ENCODE results near the gene RNF39.
A peak's percentile ranks its signal among the peaks of the same experiment; 100 is the strongest.

The RNF39 gene

GRCh38 chr6:30055513-30055912 is 20.1 kb downstream of the RNF39 start:
- no peak overlapping the region for H3K9ac ChIP-seq
- no peak overlapping the region for H3K4me2 ChIP-seq
- no peak for TF ChIP-seq Cebpa-rat (IDR thresholded peaks at IDR 0.05)
- no peaks in the 10 kb centered on the region for H4K20me1 ChIP-seq
- H3K27ac ChIP-seq = no peak overlapping the region
- H3K27me3 ChIP-seq = no peaks in the 10 kb centered on the region
- H3K9me3 ChIP-seq (replicated peaks in 1 of 11) = no peaks in the 10 kb centered on the region
- H3K36me3 ChIP-seq = peaks cover 16 to 46% (median 22%) of the 10 kb centered on the region in 11 experiments; a peak in 19 of 22 replicates
- H3K4me1 ChIP-seq = peaks cover 11 to 24% (median 13%) of the 10 kb centered on the region in 10 experiments
- no peak overlapping the region for H3K4me3 ChIP-seq

- H3K4me3 ChIP-seq = no peak overlapping the region
Measured at GRCh38 chr6:30053682-30054081, 21.9 kb downstream of the RNF39 start.

GRCh38 chr6:30047220-30047619 is 28.3 kb downstream of the RNF39 start:
- TF ChIP-seq Cebpa-rat (IDR thresholded peaks at IDR 0.05) = no peak
- Histone ChIP-seq H3K27ac (no peak overlapping the region), H3K4me2 (peak overlapping the region in 1 of 11 experiments; percentile 37; a peak in 2 of 22 replicates), H3K4me1 (peaks cover 0 to 18% (median 8%) of the 10 kb centered on the region in 10 experiments; a peak in 11 of 20 replicates), H3K27me3 (no peaks in the 10 kb centered on the region), H3K9me3 (replicated peaks in 1 of 11) (no peaks in the 10 kb centered on the region), H3K36me3 (peaks cover 0 to 3% (median 0%) of the 10 kb centered on the region in 11 experiments; a peak in 1 of 22 replicates), H3K9ac (no peak overlapping the region), H3K4me3 (no peak overlapping the region), H4K20me1 (no peaks in the 10 kb centered on the region)

More at GRCh38 chr6:30053682-30054081, 21.9 kb downstream of the RNF39 start:
- H4K20me1 ChIP-seq = no peaks in the 10 kb centered on the region
- H3K9me3 ChIP-seq (replicated peaks in 1 of 11) = no peaks in the 10 kb centered on the region
- TF ChIP-seq Cebpa-rat (IDR thresholded peaks at IDR 0.05) = no peak
- H3K9ac ChIP-seq = 0 out of 22 replicates have a peak overlapping the region, but pooled peaks of 3 of the 11 experiments have one; percentile 17 to 26 (median 20)
- no peaks in the 10 kb centered on the region for H3K27me3 ChIP-seq
- H3K36me3 ChIP-seq = peaks cover 16 to 46% (median 22%) of the 10 kb centered on the region in 11 experiments; a peak in 19 of 22 replicates
- peaks cover 0 to 9% (median 0%) of the 10 kb centered on the region in 10 experiments; a peak in 5 of 20 replicates for H3K4me1 ChIP-seq
- no peak overlapping the region for H3K27ac ChIP-seq
- H3K4me2 ChIP-seq = peak overlapping the region in 2 of 11 experiments; percentile 18 to 34; a peak in 4 of 22 replicates

- H3K9ac ChIP-seq = no peak overlapping the region
- H3K9me3 ChIP-seq (replicated peaks in 1 of 11) = no peaks in the 10 kb centered on the region
- TF ChIP-seq Cebpa-rat (IDR thresholded peaks at IDR 0.05) = no peak
- no peaks in the 10 kb centered on the region for H3K27me3 ChIP-seq
- no peaks in the 10 kb centered on the region for H3K36me3 ChIP-seq
- H4K20me1 ChIP-seq = no peaks in the 10 kb centered on the region
- no peak overlapping the region for H3K27ac ChIP-seq
- H3K4me1 ChIP-seq = peaks cover 0 to 21% (median 8%) of the 10 kb centered on the region in 10 experiments; a peak in 11 of 20 replicates
- H3K4me2 ChIP-seq = no peak overlapping the region
- H3K4me3 ChIP-seq = no peak overlapping the region
Measured at GRCh38 chr6:30044630-30045029, 30.9 kb downstream of the RNF39 start.

GRCh38 chr6:30043744-30044143 is 31.8 kb downstream of the RNF39 start:
- Histone ChIP-seq H3K9me3 (replicated peaks in 1 of 11) (no peaks in the 10 kb centered on the region), H3K27ac (no peak overlapping the region), H3K27me3 (no peaks in the 10 kb centered on the region), H3K4me3 (no peak overlapping the region), H3K36me3 (no peaks in the 10 kb centered on the region), H3K4me1 (peaks cover 0 to 21% (median 8%) of the 10 kb centered on the region in 10 experiments; a peak in 11 of 20 replicates), H3K4me2 (no peak overlapping the region), H4K20me1 (no peaks in the 10 kb centered on the region), H3K9ac (no peak overlapping the region)
- no peak for TF ChIP-seq Cebpa-rat (IDR thresholded peaks at IDR 0.05)

GRCh38 chr6:30042914-30043313 is 32.7 kb downstream of the RNF39 start:
- peak overlapping the region in 2 of 11 experiments; percentile 19; a peak in 3 of 22 replicates for H3K4me2 ChIP-seq

GRCh38 chr6:30042476-30042875 is 33.1 kb downstream of the RNF39 start:
- Histone ChIP-seq H3K9me3 (replicated peaks in 1 of 11) (no peaks in the 10 kb centered on the region), H4K20me1 (no peaks in the 10 kb centered on the region), H3K4me2 (peak overlapping the region in 2 of 11 experiments; percentile 19; a peak in 3 of 22 replicates), H3K36me3 (no peaks in the 10 kb centered on the region), H3K9ac (no peak overlapping the region; a peak in 1 of 22 replicates), H3K27me3 (no peaks in the 10 kb centered on the region), H3K4me1 (peaks cover 0 to 21% (median 8%) of the 10 kb centered on the region in 10 experiments; a peak in 11 of 20 replicates), H3K27ac (no peak overlapping the region), H3K4me3 (no peak overlapping the region)
- no peak for TF ChIP-seq Cebpa-rat (IDR thresholded peaks at IDR 0.05)

More at GRCh38 chr6:30042914-30043313, 32.7 kb downstream of the RNF39 start:
- H3K9me3 ChIP-seq (replicated peaks in 1 of 11) = no peaks in the 10 kb centered on the region
- no peaks in the 10 kb centered on the region for H3K27me3 ChIP-seq
- H3K9ac ChIP-seq = no peak overlapping the region; a peak in 1 of 22 replicates
- TF ChIP-seq Cebpa-rat (IDR thresholded peaks at IDR 0.05) = no peak
- H3K36me3 ChIP-seq = no peaks in the 10 kb centered on the region
- H4K20me1 ChIP-seq = no peaks in the 10 kb centered on the region
- H3K27ac ChIP-seq = no peak overlapping the region
- H3K4me3 ChIP-seq = no peak overlapping the region
- peaks cover 0 to 21% (median 8%) of the 10 kb centered on the region in 10 experiments; a peak in 11 of 20 replicates for H3K4me1 ChIP-seq

GRCh38 chr6:30041821-30042220 is 33.7 kb downstream of the RNF39 start:
- no peak overlapping the region for H3K4me3 ChIP-seq
- no peak overlapping the region for H3K27ac ChIP-seq
- TF ChIP-seq Cebpa-rat (IDR thresholded peaks at IDR 0.05) = no peak
- no peak overlapping the region for H3K9ac ChIP-seq
- H3K4me1 ChIP-seq = peaks cover 0 to 15% (median 8%) of the 10 kb centered on the region in 10 experiments; a peak in 11 of 20 replicates
- H4K20me1 ChIP-seq = no peaks in the 10 kb centered on the region
- H3K4me2 ChIP-seq = no peak overlapping the region
- no peaks in the 10 kb centered on the region for H3K9me3 ChIP-seq (replicated peaks in 1 of 11)
- H3K27me3 ChIP-seq = no peaks in the 10 kb centered on the region
- H3K36me3 ChIP-seq = no peaks in the 10 kb centered on the region

GRCh38 chr6:30041221-30041620 is 34.3 kb downstream of the RNF39 start:
- no peaks in the 10 kb centered on the region for H4K20me1 ChIP-seq
- no peak overlapping the region for H3K4me2 ChIP-seq
- H3K27ac ChIP-seq = no peak overlapping the region
- H3K9me3 ChIP-seq (replicated peaks in 1 of 11) = no peaks in the 10 kb centered on the region
- H3K4me3 ChIP-seq = no peak overlapping the region
- H3K4me1 ChIP-seq = peaks cover 0 to 14% (median 8%) of the 10 kb centered on the region in 10 experiments; a peak in 11 of 20 replicates
- H3K9ac ChIP-seq = no peak overlapping the region
- H3K27me3 ChIP-seq = no peaks in the 10 kb centered on the region
- TF ChIP-seq Cebpa-rat (IDR thresholded peaks at IDR 0.05) = no peak
- no peaks in the 10 kb centered on the region; a peak in 1 of 22 replicates for H3K36me3 ChIP-seq
